Suprapubic skin (tissue), 4 donors: ENCODE results near the gene SCN5A. TPM values are rescaled to one million over a fixed set of nuclear protein-coding genes. Genes with fewer than 3 reads are reported as not detected.

Experiments used
- DNase-seq, 2 donors: peaks; one replicate each; pipeline ENCODE4 v3.0.0-alpha.2; 2019; ENCODE audit warnings: low spot score in 2 of 2
- H3K27ac ChIP-seq: fragments of 200-600 bp; sonication (generic); one replicate; pipeline ENCODE4 v1.5.1; 2019
- H3K27me3 ChIP-seq: fragments of 200-600 bp; sonication (generic); one replicate; pipeline ENCODE4 v1.5.1; 2019
- H3K36me3 ChIP-seq: fragments of 200-600 bp; sonication (generic); one replicate; pipeline ENCODE4 v1.5.1; 2019
- H3K4me1 ChIP-seq: fragments of 200-600 bp; sonication (generic); one replicate; pipeline ENCODE4 v1.5.1; 2019
- H3K4me3 ChIP-seq: fragments of 200-600 bp; sonication (generic); one replicate; pipeline ENCODE4 v1.5.1; 2019; ENCODE audit warnings: mild to moderate bottlenecking
- H3K9me3 ChIP-seq: fragments of 200-600 bp; sonication (generic); one replicate; pipeline ENCODE4 v1.5.1; 2019
- CTCF ChIP-seq, 2 donors: fragments of 200-600 bp in 1 of 2; fragments of 450-650 bp in 1 of 2; sonication (generic) in 1 of 2; IDR thresholded peaks; one replicate each; pipeline ENCODE4 v1.5.1; 2016 to 2019; ENCODE audit warnings: antibody characterized with exemption in 2 of 2, mild to moderate bottlenecking in 1 of 2, moderate library complexity in 1 of 2
- EP300 ChIP-seq: sonication (generic); formaldehyde crosslinking; IDR thresholded peaks from one replicate; pipeline ENCODE4 v1.6.1; 2017; ENCODE audit warnings: antibody characterized with exemption
- POLR2A ChIP-seq, 2 donors: fragments of 450-650 bp; IDR thresholded peaks; one replicate each; pipeline ENCODE4 v1.6.1; 2017; ENCODE audit warnings: antibody characterized with exemption in 2 of 2, mild to moderate bottlenecking in 2 of 2, moderate library complexity in 2 of 2
- POLR2AphosphoS5 ChIP-seq, 3 donors: sonication (generic); formaldehyde crosslinking; IDR thresholded peaks; one replicate each; pipeline ENCODE4 v1.6.1; 2017; ENCODE audit warnings: antibody characterized with exemption in 3 of 3
- WGBS: methylation state at CpG from one replicate; pipeline ENCODE4 v1.1.5; 2018; 5-methylcytosine and 5-hydroxymethylcytosine counted together
- total RNA-seq, 4 donors: library from RNA; depleted of rRNA; stranded (reverse); fragments of >200 nt; gene quantifications; one replicate each; pipeline ENCODE4 v1.1.0, GENCODE V29; 2016

Gene SCN5A
- total RNA-seq, 4 donors from 2014 or later: 0.15 to 1.1 (median 1.0) TPM; not detected in 1

- no peak overlapping the region for H3K27ac ChIP-seq
- no peak overlapping the region for H3K4me3 ChIP-seq
- no peak for DNase-seq
- H3K27me3 ChIP-seq: no peaks in the 10 kb centered on the region
- no peak for TF ChIP-seq EP300
- no peak for TF ChIP-seq CTCF (IDR thresholded peaks at IDR 0.05)
- no peak for TF ChIP-seq POLR2AphosphoS5 (IDR thresholded peaks at IDR 0.05)
- no peak for TF ChIP-seq POLR2A (IDR thresholded peaks at IDR 0.05)
- WGBS: 94% methylated on average over 3 of the region's 3 CpGs
- no peaks in the 10 kb centered on the region for H3K9me3 ChIP-seq
- no peaks in the 10 kb centered on the region for H3K4me1 ChIP-seq
- H3K36me3 ChIP-seq: no peaks in the 10 kb centered on the region
Observed at GRCh38 chr3:38689774-38690173, 40.3 kb upstream of the SCN5A start.

DNA sequence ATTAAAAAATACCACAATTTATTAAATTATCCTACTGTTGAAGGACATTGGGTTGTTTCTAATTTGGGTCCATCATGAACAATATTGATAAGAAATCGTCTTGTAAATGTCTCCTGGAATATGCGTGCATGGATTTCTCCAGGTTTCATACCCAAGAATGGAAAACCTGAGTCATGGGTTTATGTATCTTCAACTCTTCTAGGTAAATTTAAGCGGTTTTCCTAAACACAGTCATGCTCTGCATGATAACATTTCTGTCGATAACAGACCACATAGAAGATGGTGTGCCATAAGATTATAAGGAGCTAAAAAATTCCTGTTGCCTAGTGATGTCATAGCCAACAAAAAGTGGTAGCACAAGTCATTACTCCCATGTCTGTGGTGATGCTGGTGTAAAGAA, 39.9 kb upstream of the SCN5A start:
- H3K27me3 ChIP-seq: no peaks in the 10 kb centered on the region
- no peaks in the 10 kb centered on the region for H3K9me3 ChIP-seq
- WGBS: 86% methylated on average over 4 of the region's 4 CpGs
- no peak overlapping the region for H3K4me3 ChIP-seq
- H3K27ac ChIP-seq: no peak overlapping the region
- no peak for DNase-seq
- no peaks in the 10 kb centered on the region for H3K36me3 ChIP-seq
- TF ChIP-seq POLR2AphosphoS5 (IDR thresholded peaks at IDR 0.05) (no peak), EP300 (no peak), CTCF (IDR thresholded peaks at IDR 0.05) (no peak), POLR2A (IDR thresholded peaks at IDR 0.05) (no peak)
- H3K4me1 ChIP-seq: no peaks in the 10 kb centered on the region

DNA sequence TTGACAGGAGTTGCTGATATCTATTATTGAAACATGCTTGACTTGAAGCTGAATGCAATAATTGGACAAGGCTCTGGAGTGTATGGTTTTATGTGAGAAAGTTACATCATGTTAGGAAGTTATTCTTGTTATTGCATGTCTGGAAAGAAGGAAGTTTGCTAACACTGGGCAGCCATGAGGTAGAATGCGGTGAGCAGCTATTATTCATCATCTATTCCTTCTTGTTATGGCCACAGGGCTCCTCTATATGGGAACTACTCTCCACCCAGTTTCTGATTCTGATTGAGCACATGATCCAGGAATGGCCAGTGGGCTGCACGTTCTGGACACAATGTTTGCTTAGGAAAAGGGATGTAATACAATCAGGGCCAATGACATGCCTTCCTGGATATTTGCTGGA, 37.8 kb upstream of the SCN5A start:
- no peaks in the 10 kb centered on the region for H3K9me3 ChIP-seq
- DNase-seq: no peak
- H3K36me3 ChIP-seq: no peaks in the 10 kb centered on the region
- WGBS: 58% methylated on average over 2 of the region's 2 CpGs
- no peaks in the 10 kb centered on the region for H3K27me3 ChIP-seq
- no peaks in the 10 kb centered on the region for H3K4me1 ChIP-seq
- H3K4me3 ChIP-seq: no peak overlapping the region
- TF ChIP-seq POLR2AphosphoS5 (IDR thresholded peaks at IDR 0.05): no peak
- no peak overlapping the region for H3K27ac ChIP-seq

GRCh38 chr3:38684546-38684945, 35.1 kb upstream of the SCN5A start:
- no peak for DNase-seq
- H3K9me3 ChIP-seq: no peaks in the 10 kb centered on the region
- WGBS: 51% methylated on average over 5 of the region's 5 CpGs
- H3K4me1 ChIP-seq: no peaks in the 10 kb centered on the region
- no peaks in the 10 kb centered on the region for H3K36me3 ChIP-seq
- TF ChIP-seq EP300 (no peak), CTCF (IDR thresholded peaks at IDR 0.05) (no peak)
- peaks cover 7% of the 10 kb centered on the region for H3K27me3 ChIP-seq
- no peak overlapping the region for H3K4me3 ChIP-seq
- no peak overlapping the region for H3K27ac ChIP-seq

DNA sequence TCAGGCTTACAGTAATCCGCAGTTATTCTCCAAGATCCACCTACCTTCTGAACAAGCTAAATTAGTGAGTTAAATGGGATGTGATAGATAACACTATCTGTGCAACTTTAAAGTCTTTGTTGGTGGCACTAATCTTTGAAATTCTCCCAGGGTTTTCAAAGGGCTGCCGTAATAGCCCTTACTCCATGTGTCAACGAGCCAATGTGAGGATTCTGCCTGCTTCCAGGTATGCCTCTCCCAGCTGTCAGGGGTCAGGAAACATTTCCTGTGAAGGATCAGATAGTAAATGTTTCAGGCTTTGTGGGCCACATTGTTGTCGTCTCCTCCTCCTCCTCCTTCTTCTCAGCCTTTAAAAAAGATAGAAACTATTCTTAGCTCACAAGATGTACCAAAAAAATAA, 20.2 kb upstream of the SCN5A start:
- TF ChIP-seq POLR2A (IDR thresholded peaks at IDR 0.05) (no peak), POLR2AphosphoS5 (IDR thresholded peaks at IDR 0.05) (no peak), CTCF (IDR thresholded peaks at IDR 0.05) (no peak), EP300 (no peak)
- Histone ChIP-seq H3K9me3 (no peaks in the 10 kb centered on the region), H3K27ac (no peak overlapping the region), H3K4me1 (no peaks in the 10 kb centered on the region), H3K4me3 (no peak overlapping the region), H3K36me3 (no peaks in the 10 kb centered on the region), H3K27me3 (peaks cover 4% of the 10 kb centered on the region)
- DNase-seq: no peak
- 27% methylated on average over 4 of the region's 4 CpGs for WGBS

DNA sequence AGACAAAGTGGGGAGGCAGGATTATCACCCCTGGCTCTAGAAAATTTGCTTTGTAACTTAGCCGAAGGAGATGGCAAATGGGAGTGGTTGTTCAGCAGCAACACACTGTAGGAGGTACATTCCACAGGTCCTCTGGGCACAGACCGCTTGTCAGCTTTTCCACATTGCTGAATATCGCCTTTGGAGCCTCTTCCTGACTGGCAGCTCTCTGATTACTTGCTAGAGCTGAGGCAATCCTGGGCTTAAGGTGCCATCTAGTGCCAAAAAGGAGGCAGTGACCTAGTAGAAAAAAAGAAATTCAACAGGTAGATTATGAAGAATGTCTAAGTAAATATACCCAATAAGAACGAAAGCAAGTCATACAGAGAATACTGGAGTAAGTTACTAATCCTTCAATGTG, 13.1 kb upstream of the SCN5A start:
- Histone ChIP-seq H3K27ac (no peak overlapping the region), H3K27me3 (peaks cover 40% of the 10 kb centered on the region), H3K4me1 (no peaks in the 10 kb centered on the region), H3K4me3 (no peak overlapping the region), H3K36me3 (no peaks in the 10 kb centered on the region), H3K9me3 (no peaks in the 10 kb centered on the region)
- no peak for DNase-seq
- 40% methylated on average over 4 of the region's 4 CpGs for WGBS
- no peak for TF ChIP-seq CTCF (IDR thresholded peaks at IDR 0.05)
- no peak for TF ChIP-seq POLR2AphosphoS5 (IDR thresholded peaks at IDR 0.05)
- no peak for TF ChIP-seq POLR2A (IDR thresholded peaks at IDR 0.05)
- TF ChIP-seq EP300: no peak
